GM11168 (cell line): ENCODE data around the gene CDSN.

Source experiments
- in situ Hi-C: fragments of 300-500 bp; cut with MboI; formaldehyde crosslinking; loops from one replicate; pipeline ENCODE4 v1.12.0; 2022; ENCODE audit warnings: low sequenced_read_pairs; ENCODE audit not compliant: unreplicated experiment

CDSN gene

DNA sequence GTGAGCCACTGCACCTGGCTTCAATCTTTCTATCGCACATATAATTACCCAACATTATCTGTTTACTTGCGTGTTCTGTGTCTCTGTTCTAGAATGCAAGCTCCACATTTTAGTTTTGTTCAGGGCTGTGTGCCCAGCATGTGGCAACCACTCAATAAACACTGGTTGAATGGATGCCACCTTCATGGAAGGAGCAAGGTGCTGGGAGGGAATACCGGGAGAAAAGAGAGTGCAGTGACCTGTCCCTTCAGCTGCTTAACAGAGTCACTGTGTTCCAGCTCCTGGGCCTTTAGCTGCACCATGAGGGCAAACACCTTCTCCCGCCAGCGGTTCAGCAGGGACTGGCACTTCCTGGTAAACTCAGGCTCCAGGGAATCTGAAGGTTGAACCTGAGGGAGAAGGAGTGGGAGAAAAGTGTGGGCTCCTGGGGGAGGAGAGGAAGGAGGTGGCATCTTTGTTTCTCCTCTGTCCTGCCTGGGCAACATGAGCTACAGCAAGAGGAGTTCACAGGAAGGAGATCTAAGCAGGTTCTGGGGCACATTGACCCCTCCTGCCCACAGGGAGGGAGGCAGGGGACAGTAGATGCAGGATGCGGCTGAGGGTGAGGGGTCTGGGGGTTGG is 29.7 kb upstream of the CDSN start:
- in situ Hi-C loops = no loop called here

DNA sequence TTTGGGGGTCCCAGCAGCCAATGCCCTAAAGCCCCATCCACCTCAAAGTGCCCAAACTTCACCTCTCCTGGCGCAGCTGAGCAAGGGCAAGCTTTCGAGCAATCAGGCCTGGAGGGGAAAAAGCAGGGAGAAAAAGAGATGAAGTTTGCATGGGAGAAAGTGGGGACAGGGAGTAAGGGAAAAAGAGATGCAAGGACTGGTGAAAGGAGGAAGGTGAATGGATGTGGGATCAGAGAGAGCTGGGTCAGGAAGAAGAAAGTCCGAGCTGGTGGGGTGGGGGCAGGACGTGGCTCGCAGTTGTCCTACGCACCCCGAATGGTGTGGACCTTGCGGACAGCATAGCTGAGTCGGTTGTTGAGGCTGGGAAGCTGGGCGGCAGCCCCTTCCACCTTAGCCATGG is 25.1 kb upstream of the CDSN start:
- in situ Hi-C loops = no loop called here

DNA sequence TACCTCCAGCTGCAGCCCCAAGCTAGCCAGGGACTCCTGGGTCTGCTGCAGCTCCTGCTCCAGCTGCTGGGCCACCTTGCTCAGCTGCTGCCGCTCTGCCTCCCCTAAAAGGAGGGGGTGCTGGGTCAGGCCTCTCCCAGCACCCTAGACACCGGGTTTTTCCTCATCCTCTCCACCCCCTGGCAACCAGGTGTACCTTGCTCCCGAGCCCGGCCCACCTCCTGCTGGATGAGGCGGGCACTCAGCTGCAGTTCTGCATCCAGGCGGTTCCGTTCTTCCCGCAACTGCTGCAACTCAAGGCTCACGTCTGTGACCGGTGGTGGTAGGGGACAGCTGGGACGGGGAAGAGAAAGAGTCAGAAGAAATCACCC is 24.7 kb upstream of the CDSN start:
- in situ Hi-C loops = no loop called here

DNA sequence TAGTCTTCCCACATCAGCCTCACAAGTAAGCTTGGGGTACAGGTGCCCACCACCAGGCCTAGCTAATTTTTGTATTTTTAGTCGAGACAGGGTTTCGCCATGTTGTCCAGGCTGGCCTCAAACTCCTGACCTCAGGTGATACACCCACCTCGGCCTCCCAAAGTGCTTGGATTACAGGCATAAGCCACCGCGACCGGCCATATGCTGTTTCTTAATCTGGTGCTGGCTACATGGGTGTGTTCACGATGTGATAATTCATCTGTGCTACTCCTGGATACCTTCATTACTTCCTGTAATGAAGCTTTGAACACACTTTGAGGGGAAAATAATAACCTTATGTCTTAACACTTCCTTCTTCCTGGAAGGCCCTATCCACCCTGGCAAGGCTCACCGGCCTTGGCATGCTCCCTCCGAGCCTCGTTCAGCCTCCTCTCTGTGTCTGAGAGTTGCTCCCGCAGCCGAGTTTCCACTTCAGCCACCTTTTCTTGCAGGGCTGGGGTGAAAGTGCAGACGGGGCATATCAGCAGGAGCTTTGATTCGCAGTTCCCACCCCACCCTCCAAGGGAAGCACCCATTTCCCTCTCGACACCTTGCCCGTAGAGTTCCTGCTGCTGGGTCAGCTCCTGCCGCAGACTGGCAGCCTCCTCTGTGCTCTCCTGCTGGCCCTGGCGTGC is 24.2 kb upstream of the CDSN start:
- in situ Hi-C loops = no loop called here

DNA sequence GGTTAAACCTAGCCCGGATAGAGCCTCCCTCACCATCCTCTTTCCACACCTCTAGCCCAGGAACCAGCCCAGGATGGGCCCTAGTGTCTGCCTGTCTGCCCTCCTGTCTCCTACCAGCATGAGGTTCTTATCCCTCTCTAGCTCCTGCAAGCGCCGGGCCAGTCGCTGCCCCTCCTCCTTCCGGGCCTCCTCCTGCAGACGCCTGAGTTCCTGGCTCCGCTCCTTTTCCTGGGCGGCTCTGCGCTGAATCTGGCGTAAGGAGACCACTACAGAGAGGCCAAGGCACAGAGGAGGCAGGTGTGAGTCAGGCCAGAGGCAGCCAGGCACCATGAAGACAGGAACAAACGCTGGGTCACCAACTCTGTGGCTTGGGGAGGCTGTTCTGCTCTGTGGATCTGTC is 22.9 kb upstream of the CDSN start:
- in situ Hi-C loops = no loop called here

DNA sequence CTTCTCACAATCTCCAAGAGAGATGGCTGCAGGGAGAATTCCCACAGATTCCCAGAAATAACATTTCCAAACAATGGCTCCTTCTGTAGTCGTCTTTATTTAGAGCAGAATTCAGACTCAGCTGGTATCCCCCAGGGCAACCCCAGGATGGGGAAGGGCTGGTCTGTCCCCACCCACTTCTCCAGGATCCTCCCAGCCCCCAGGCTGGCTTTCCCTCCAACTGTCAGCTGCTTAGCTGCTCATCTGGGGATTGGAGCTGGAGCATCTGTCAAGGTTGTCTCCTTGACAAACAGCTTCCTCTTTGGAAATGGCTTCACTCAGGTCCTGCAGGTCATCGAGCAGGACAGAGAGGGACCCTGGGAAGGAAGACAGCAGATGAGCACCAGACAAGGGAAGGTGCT is 22.1 kb upstream of the CDSN start:
- in situ Hi-C loops = no loop called here

DNA sequence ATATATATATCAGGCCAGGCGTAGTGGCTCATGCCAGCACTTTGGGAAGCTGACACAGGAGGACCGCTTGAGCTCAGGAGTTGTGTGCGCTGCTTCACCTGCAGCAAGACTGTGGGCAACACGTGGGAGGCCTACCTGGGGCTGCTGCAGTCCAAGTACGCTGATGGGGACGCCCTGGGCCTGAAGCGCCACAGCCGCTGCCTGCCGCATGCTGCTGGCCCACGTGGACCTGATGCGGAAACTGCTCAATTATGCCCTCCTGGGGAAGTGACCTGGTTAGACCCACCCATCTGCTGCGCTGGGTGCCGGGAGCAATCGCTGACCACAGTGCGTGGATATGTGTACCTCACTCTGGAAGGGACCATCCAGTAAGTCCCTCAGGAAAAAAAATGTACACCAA is 20.4 kb upstream of the CDSN start:
- in situ Hi-C loops = no loop called here

DNA sequence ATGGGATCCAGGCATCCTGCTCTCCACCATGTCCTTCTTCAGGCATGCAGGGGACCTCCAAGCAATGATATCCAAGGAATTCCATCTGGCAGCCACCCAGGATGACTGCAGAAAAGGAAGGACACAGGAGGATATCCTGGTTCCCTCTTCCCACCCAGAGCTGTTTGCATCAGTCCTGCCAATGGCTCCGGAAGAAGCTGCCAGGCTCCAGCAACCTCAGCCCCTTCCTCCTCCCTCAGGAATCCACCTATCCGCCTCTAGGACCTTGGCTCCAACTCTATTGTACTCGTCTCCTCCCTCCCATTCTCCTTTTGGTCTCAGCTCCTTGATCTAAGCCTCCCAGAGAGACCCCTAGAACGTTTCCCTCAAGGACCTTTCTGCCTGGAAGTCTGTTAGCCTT is 19.4 kb upstream of the CDSN start:
- in situ Hi-C loops = loop anchor here (5.0 kb wide), 2 partner anchors 53 to 228 kb away; no protein-coding TSS in a partner anchor

DNA sequence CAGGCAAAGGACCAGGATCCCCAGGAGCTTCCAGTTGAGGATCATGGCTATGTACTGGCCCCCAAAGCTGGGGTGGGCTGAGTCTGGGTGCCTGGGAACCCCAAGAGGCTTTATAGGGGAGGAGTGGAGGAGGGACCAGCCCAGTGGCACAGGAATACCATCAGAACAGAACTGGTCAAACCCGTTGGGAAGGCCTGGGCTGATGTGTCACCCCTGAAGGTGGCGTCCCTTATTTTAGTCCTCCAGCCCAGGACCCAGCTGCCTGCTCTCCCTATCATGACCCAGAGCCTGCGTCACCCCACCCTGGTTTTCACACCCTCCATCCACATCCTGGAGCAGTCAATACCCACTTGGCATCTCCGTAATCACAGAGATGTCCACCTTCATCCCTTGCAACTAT is 18.7 kb upstream of the CDSN start, which contains the start of gene PSORS1C2:
TSS of gene PSORS1C2 (minus strand) at position 85 of the 400 bp plus-strand sequence. CDS start at position 45, 40 bp downstream.
- in situ Hi-C loops = loop anchor here (5.0 kb wide), 2 partner anchors 53 to 228 kb away; no protein-coding TSS in a partner anchor

DNA sequence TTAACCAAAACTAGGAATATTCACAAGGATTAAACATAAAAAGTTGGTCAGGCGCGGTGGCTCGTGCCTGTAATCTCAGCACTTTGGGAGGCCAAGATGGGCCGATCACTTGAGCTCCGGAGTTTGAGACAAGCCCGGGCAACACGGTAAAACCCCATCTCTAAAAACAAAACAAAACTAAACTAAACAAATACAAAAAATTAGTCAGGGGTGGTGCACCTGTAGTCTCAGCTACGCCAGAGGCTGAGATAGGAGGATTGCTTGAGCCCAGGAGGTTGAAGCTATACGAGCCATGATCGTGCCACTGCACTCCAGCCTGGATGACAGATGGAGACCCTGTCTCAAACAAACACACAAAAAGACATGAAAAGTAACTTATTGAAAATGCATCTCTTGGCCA is 15.5 kb upstream of the CDSN start:
- in situ Hi-C loops = loop anchor here (5.0 kb wide), 2 partner anchors 57 to 232 kb away; no protein-coding TSS in a partner anchor

DNA sequence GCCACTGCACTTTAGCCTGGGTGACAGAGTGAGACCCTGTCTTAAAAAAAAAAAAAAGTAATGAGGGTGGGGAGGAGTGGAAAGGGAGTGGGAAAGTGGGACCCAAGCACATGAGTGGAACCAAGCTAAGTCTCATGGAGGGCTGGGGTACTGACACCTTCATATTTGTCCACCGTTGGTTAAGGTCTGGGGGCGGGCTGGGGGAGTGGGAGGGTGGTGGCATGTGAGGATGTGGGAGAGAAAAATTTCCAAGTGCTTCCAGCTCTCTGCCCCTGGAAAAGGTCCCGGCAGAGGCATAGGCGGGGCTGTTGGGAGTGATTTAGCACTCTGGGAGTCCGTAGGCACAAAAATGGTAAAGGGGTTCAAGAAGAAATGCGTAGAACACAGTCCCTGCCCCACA is 12.6 kb upstream of the CDSN start:
- in situ Hi-C loops = no loop called here

DNA sequence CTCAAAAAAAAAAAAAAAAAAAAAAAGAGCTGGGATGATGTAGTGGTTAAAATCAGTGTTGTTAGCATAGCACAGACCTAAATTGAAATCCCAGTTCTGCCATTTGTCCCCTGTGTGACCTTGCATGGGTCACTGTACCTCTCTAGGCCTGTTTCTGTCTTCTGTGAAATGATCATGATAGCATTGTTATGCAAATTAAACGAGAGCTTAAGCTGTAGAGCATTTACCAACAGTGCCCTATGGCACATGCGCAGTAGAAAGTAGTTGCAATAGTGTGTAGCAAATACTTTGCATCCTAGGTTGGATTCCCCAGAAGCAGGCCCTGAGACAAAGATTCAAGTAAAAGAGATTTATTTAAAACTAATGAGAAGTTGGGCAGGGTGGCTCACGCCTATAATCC is 11.3 kb upstream of the CDSN start:
- in situ Hi-C loops = no loop called here

DNA sequence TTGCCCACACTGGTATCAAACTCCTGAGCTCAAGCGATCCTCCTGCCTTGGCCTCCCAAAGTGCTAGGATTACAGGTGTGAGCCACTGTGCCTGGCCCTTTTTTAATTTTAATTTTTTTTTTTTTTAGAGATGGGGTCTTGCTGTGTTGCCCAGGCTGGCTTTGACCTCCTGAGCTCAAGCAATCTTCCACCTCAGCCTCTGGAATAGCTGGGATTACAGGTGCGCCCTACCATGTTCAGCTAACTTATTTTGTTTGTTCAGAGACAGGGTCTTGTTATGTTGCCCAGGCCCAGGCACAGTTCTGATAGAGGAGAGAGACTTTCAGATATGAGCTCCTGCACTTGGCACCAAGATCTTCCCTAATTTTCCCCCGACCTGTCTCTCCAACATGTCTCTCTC is 10.5 kb upstream of the CDSN start:
- in situ Hi-C loops = no loop called here

DNA sequence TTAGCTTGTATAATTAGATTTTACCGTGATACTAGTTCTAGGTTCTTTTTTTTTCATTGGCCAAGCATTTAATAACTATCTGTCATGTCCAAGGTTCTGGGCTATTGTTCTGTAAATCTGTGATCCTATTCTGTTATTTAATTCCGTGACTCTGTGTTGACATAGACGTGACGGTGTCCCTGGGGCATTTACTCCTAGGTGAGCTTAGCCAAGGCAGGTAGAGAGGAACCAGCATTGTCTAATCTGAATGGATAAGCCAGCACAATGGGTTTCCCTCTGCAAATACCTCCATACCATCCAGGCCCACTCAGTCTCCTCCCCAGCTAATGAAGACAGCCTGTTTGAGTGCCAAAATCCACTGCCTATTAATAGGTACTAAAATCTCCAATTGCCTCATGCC is 8.9 kb upstream of the CDSN start:
- in situ Hi-C loops = no loop called here

DNA sequence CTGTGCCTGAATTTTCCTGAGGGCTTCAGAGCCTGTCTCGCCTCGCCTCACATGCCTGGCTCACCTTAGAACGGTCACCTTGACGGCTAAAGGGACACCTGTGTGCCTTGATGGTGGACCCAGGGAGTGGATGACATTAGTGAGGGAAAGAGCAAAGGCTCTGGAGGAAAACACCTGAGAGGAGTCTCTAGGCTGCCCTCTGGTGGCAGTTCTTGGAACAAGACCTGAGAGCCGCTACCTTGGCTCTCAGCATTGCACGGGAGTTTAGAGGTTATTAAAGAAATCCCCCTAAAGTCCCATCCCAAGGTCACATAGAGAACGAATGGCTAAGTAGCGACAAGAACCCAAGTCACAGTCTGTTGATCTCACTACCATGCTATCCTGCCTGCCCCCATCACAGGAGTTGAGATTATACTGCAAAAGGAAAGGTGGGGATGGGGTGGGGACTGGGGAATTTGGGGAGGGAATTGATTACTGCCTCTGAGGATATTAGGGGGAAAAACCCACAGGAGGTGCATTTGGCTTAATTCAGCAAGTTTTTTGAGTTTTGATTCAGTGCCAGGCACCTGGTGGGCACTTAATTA is 7.9 kb upstream of the CDSN start:
- in situ Hi-C loops = no loop called here

DNA sequence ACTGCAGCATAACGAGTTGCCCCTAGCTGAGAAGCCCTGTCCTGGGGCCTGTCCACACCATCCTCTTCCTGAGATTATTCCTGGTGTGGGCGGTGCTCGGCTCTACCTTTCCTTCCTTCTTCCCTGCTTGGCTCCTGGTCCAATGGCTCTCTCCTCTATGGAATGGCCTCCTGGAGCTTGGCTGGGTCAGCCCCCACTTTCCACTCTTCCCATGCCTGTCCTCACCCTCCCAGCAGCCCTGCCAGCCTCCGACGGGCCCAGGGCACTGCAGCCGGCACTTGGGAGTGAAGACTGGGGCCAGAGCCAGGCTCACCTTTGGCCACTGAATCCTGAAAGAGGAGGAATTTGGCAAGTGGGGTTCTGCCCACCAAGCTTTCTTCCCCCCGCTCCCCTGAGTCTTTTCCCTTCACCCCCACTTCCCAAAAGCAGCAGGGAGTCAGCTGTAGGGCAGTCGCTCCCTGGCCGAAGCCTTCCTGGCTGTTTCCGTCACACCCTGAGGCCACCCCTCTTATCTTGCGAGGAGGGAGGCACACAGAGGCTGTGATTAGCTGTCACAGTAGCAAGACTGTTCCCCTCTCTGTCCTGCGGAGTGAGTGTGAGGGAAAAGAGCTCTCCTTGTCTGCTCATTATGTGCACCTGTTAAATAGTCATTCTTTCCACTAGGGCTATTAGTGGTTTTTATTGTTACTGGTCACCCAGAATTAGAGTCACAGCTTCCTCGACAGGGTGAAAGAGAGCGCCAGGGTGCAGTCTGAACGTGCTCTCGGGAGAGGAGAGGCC is 6.3 kb upstream of the CDSN start:
- in situ Hi-C loops = no loop called here

DNA sequence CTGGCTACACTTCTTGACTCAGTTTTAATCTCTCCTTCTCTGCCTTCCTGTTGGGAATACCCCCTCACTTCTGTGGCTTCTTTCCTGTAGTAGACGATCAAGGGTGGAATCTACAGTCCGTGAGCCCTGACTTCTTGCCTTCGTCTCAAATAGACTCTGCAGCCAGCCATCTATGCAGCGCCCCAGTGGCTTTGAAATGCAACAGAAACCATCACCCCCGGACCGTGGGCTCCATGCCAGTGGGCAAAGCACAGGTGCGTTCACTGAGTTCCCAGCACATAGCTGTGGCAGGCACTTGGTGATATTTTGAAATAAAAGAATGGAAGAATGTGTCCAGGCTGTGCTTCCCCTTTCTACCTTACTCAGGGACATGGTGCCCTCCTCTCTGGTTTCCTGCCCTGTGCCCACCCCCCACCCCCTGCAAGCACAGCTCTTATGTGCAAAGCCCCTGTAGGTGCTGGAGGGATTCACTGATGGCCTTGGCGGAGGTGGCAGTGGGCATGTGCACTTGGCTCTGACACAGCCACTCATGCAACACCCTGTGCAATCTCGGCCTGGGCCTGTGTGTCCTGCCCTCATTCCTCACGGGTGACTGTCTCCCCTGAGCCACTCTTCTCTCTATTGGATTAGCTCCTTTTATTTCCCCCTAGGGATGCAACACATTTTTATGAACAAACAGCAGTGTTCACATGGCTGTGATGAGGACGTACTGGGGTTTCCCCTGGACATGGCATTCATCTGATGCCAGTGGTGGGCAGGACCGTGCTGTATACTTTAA is 5.5 kb upstream of the CDSN start:
- in situ Hi-C loops = no loop called here

DNA sequence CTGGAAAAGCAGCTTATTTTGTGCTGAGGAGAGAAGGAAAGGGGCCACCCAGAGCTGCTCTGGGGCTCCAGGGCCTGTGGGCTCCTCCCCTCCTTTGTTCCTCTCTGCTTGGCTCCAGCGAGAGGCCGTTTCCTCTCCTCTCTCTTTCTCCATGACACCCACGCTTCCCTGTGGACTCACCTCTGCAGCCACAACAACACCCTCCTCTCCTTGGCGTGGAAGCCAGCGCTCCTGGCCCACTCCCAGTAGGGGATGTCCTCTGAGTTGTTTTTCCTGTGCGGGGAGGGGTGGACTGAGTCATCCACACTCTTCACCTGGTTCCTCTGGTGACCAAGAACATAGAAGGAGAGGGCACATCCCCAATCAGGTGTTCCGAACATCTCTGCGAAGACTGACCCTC is 4.9 kb upstream of the CDSN start:
- in situ Hi-C loops = no loop called here

DNA sequence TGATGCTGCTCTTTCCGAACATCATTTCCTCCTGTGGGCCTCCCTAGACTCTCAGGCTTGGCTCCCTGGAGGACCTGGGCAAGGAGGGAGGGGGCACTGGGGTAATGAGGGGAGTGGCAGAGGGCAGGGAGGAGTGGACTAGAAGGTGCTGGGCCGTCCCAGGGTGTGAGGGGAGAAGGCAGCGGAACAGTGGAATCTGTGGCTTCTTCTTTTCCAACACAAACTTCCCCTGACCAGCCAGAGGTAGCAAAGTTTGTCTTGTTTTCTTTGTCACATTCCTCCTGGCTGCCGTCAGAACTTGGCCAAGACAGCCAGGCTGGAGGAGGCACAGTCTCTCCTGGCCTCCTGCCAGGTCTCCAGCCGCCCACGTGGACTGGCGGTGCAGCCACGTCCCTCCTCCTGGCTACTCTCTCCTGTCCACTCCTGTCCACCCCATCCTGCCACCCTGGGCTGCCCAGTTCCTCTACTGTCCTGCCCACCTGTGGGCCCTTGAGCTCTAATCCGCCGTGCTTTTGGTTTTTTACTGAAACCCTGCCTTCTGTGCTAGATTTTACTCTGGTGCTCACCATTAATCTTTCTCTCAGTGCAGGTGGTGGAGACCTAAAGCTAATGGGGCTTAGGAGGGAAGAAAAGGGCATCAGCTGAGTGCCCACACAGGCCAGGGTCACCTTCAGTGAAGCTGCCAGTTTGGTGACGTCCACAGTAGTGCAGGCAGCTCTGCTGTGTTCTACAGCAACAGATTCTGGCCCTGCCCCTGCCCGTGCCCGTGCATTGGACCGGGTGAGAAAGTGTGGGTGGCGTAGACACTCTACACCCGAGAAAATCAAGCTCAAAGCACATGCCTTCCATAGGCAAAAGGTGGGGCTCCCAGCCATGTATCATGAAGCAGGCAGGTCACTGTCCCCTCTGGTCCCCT is 2.8 kb upstream of the CDSN start:
- in situ Hi-C loops = no loop called here
